Cardiac atrium fibroblast (primary cell): ENCODE measurements around the gene HOXB8. TPM values are rescaled to one million over a fixed set of nuclear protein-coding genes. Genes with fewer than 3 reads are reported as not detected.

Experiments
- total RNA-seq: library from RNA; depleted of rRNA; stranded (reverse); fragments of >200 nt; gene quantifications from 2 replicates; pipeline ENCODE4 v1.2.3, GENCODE V29; 2015

The HOXB8 gene
- not detected in 2 replicates for total RNA-seq

GRCh38 chr17:48615047-48615962 is at the start of gene HOXB8:
Gene HOXB8, minus strand, starts transcription at chr17:48615292. Its CDS starts 588 bp downstream, at chr17:48614704.

GRCh38 chr17:48626245-48627117 is 11.4 kb upstream of the HOXB8 start, which contains the start of gene HOXB9:
Gene HOXB9, minus strand, starts transcription at chr17:48626358. Its CDS starts 89 bp downstream, at chr17:48626269.

GRCh38 chr17:48610282-48611211 is 4.5 kb downstream of the HOXB8 start, which contains the start of gene HOXB7:
Gene HOXB7, minus strand, starts transcription at chr17:48611017. Its CDS starts 99 bp downstream, at chr17:48610918.

GRCh38 chr17:48604770-48605329 is 10.2 kb downstream of the HOXB8 start, which contains the start of gene HOXB6:
Gene HOXB6, minus strand, starts transcription at chr17:48604986. Its CDS starts 6,836 bp downstream, at chr17:48598150.

GRCh38 chr17:48593126-48593829 is 21.8 kb downstream of the HOXB8 start, which contains the start of gene HOXB5:
Gene HOXB5, minus strand, starts transcription at chr17:48593779. Its CDS starts 97 bp downstream, at chr17:48593682.

GRCh38 chr17:48589831-48590606 is 25.1 kb downstream of the HOXB8 start, which contains the start of gene HOXB3:
Gene HOXB3, minus strand, starts transcription at chr17:48590241. Its CDS starts 37,767 bp downstream, at chr17:48552474.

GRCh38 chr17:48577946-48578615 is 37.0 kb downstream of the HOXB8 start, which contains the start of gene HOXB4:
Gene HOXB4, minus strand, starts transcription at chr17:48578350. Its CDS starts 31 bp downstream, at chr17:48578319.

Other genes starting within 250 kb of the HOXB8 start
- gene SKAP1, start 185.1 kb downstream of the HOXB8 start, total RNA-seq: not detected in 2 replicates
- not detected in 2 replicates for gene HOXB1, start 84.3 kb downstream of the HOXB8 start, total RNA-seq
- 2.1 and 6.9 TPM in 2 replicates for gene HOXB2, start 70.2 kb downstream of the HOXB8 start, total RNA-seq
- gene HOXB4, start 36.9 kb downstream of the HOXB8 start, total RNA-seq: not detected in 2 replicates
- under 0.01 and 0.36 TPM in 2 replicates for gene HOXB3, start 25.1 kb downstream of the HOXB8 start, total RNA-seq
- not detected in 2 replicates for gene HOXB5, start 21.5 kb downstream of the HOXB8 start, total RNA-seq
- not detected in 2 replicates for gene HOXB6, start 10.3 kb downstream of the HOXB8 start, total RNA-seq
- not detected in 2 replicates for gene HOXB7, start 4.3 kb downstream of the HOXB8 start, total RNA-seq
- not detected in 2 replicates for gene HOXB9, start 11.1 kb upstream of the HOXB8 start, total RNA-seq
- gene PRAC1, start 107.2 kb upstream of the HOXB8 start, total RNA-seq: not detected in 2 replicates
- not detected in 2 replicates for gene PRAC2, start 107.9 kb upstream of the HOXB8 start, total RNA-seq
- gene HOXB13, start 113.5 kb upstream of the HOXB8 start, total RNA-seq: not detected in 2 replicates
- gene TTLL6, start 201.9 kb upstream of the HOXB8 start, total RNA-seq: 0.16 TPM in 1 of 2 replicates, not detected in the other
- gene CALCOCO2, start 215.7 kb upstream of the HOXB8 start, total RNA-seq: 36.0 and 67.0 TPM in 2 replicates